GM19324 (cell line): ENCODE data around the gene COG1.

Source experiments
- ATAC-seq: cut with Tn5 transposase; IDR thresholded peaks from one replicate; pipeline ENCODE4 v1.9.1; 2021; ENCODE audit warnings: mild to moderate bottlenecking, moderate library complexity; ENCODE audit not compliant: unreplicated experiment, low FRiP score

The COG1 gene

DNA sequence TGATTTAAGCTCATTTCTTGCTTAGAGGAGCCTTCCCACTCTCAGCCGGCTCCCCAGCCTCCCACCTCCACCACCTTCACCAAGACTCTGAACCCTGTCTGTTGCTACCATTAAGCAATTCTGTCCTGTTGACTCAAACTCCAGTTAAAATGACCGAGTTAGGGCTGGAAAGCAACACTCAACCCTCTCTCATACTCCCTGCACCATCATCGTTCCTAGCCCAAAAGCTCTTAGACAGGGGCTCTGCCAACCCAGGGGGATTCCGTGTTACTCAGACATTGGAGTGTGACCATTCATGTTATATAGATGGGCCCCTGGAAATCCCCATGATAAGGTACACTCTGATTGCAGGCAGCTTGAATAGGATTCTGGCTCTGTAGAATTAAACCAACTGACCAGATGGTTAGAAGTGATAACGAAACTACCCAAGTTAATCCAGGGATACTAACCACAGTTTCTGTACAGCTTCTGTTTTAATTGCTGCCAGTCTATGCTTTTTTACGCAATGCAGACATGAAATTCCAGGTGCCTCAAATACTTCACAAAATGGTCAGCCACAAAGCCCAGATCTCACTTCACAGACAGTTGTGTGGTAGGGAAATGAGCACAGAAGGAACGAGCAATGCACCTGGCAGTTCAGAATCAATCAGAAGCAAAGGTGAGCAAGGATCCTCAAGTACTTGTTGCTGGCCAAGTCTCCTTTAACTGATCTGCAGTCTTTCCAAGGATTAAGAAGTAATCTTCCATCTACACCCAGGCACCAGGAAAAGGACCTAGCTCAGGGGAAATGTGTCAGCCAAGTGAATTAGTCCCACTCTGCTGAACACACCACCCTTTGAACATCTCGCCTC lies 25.9 kb upstream of the COG1 start:
- no peak for ATAC-seq

DNA sequence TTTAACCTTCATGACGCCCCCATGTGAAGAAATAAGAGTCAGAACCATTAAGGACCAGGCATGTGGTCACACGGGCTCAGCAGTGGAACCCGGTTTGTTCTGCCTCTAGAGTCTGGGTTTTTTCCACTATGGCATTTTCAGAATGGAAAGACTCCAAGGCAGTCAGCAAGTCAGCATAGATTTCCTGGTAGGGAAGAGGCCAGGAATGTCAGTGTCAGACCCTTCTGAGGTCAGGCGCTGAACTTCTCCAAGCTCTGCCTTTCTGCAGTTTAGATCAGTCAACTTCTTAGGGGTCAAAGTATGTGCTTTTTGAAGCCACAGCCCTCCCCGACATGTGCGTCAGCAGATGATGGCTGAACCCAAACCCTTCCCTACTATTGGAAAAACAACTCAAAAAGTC lies 24.2 kb upstream of the COG1 start:
- no peak for ATAC-seq

DNA sequence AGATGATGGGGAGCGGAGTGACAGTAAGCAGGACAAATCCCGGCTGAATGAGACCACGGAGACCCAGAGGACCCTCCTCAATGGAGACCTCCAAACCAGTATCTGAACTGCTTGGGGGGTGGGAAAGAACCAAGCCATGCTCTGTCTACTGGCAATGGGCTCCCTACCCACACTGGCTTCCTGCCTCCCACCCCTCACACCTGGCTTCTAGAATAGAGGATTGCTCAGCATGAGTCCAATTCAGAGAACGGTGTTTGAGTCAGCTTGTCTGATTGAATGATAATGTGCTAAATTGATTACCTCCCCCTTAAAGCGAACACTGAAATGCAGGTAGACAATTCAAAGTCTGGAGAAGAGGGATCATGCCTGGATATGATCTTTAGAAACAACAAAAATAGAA lies 22.5 kb upstream of the COG1 start:
- ATAC-seq = no peak

- ATAC-seq = no peak
Observed at GRCh38 chr17:73172252-73172651, 20.6 kb upstream of the COG1 start.

DNA sequence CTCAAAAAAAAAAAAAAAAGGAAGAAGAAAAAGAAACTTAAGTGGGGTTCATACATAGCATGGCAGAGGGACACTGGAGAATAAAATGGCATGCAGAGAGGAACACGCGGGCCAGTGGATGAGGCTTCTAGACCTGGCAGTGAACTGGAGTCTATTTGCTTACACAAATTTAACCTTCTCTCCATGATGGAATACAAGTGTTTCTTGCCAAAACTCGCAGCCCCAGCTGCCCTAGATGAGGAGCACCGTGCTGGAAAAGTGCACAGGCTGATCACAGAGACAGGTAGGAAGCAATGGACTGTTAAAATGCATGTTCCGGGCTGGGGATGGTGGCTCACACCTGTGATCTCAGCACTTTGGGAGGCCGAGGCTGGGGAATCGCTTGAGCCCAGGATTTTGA lies 18.7 kb upstream of the COG1 start:
- no peak for ATAC-seq

GRCh38 chr17:73175962-73176565 lies 16.8 kb upstream of the COG1 start:
- ATAC-seq = no peak

DNA sequence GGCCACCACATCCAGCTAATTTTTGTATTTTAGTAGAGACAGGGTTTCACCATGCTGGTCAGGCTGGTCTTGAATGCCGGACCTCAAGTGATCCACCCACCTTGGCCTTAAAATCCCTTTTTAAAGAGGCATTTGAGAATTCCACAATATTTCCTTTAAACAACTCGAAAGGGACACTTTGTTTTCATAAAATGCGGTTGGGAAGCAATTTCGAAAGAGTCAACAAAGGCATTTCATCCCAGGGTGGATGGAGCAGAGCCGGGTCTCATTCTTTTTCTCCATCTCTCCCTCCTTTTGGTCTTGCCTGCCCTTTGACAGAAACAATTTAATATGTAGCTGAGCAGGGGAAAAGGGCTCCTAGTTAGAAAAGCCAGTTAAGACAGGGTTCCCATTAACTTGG lies 13.5 kb upstream of the COG1 start:
- no peak for ATAC-seq

DNA sequence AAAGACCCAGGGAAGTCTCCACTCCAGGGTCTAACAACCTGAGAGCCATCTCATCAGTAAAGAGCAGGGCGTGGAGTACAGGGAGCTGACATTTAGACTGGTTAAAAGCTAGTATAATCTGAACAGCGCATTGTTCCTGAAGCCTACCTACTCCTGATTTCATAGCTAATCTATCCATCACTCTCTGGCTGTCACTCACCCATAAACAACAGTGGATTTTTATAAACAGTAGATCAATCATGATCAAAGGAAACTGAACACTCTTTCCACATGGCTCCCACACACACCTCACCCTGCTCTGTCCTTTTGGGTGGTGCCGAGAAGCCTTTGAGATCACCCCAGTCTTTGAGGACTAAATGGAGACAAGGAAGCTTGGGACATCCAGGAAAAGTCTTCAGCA lies 13.0 kb upstream of the COG1 start:
- no peak for ATAC-seq

GRCh38 chr17:73182616-73183310 lies 10.1 kb upstream of the COG1 start:
- ATAC-seq = no peak

- ATAC-seq = no peak
Observed at GRCh38 chr17:73184136-73184993, 8.5 kb upstream of the COG1 start.

DNA sequence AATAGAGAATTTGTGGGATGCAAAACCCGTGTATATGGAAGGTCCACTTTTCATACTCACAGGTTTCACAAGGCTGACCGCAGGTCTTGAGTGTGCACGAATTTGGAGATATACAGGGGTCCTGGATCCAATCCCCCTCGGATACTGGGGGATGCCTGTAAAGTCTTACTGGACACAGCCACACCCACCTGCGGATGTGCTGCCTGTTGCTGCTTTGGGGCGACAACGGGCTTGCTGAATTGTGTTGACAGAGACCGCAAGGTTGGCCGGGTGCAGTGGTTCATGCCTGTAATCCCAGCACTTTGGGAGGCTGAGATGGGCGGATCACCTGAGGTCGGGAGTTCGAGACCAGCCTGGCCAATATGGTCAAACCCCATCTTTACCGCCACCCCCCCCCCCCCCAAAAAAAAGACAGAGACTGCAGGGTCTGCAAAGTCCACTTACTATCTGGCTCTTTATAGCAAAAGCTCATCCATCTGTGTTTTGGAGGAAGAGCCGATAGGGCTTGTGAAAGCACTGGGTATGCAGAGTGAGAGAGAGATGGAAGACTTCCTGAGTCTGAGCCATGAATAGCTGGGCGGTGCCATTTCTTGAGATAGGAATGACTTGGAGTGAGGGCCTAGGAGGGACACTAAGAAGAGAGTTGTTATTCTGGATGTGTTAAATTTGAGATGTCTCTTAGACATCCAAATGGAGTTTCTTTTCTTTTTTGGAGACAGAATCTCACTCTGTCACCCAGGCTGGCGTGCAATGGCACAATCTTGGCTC lies 6.4 kb upstream of the COG1 start:
- no peak for ATAC-seq

- ATAC-seq = no peak
Observed at GRCh38 chr17:73187203-73187769, 5.6 kb upstream of the COG1 start.

DNA sequence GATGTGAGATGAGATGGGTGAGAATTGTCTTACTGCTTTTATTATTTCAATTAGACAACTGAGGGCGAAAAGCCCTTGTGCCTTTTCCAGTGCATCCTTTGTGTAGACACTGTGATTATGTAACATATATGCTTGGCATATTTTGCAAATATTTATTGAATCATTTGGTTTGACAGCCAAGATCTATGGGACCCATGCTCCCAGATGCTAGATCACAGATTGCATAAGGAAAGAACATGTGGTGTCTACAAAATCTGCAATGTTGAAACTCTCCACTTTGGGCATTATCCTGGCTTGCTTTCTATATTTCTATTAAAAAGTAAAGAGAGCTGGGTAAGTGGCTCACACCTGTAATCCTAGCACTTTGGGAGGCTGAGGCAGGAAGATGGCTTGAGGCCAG lies 4.8 kb upstream of the COG1 start:
- ATAC-seq = no peak

GRCh38 chr17:73189417-73190099 lies 3.3 kb upstream of the COG1 start:
- no peak for ATAC-seq

- ATAC-seq = no peak
Observed at GRCh38 chr17:73191443-73192205, 1.2 kb upstream of the COG1 start.

GRCh38 chr17:73192206-73192893 lies 505 bp upstream of the COG1 start:
- ATAC-seq = peak; percentile 70

DNA sequence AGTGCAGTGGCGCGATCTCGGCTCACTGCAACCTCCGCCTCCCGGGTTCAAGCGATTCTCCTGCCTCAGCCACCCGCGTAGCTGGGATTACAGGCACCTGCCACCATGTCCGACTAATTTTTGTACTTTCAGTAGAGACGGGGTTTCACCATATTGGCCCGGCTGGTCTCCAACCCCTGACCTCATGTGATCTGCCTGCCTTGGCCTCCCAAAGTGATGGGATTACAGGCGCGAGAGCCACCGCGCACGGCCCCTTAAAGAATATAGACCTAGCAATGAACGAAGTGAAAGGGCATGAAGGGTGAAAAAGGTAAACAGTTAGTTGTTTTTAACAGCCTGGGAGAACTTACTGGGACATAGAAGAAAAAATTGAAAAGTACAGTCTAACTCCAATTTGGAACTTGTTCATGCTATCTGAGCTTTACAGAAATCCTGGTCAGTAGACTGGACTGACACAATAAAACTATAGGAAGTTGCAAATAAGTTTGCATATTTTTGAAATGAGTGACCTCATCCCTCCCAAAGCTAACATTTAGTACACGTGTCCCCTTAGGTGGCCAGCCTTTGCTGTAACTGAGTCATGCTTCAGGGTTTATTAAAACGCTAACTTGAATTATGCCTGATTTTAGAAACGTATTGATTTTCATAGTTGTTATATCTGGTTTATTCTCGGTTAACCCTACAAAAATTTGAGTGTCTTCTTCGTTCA lies 1.8 kb downstream of the COG1 start:
- no peak for ATAC-seq
